Lower leg skin (tissue), 3 donors: ENCODE measurements around the gene DNAJC10.

Source experiments
- CTCF ChIP-seq, 3 donors: fragments of 450-650 bp; IDR thresholded peaks; one replicate each; pipeline ENCODE4 v1.5.1; 2016; ENCODE audit warnings: antibody characterized with exemption in 3 of 3, mild to moderate bottlenecking in 3 of 3, moderate library complexity in 2 of 3
- POLR2A ChIP-seq, 2 donors: fragments of 450-650 bp; IDR thresholded peaks; one replicate each; pipeline ENCODE4 v1.6.1; 2016 to 2017; ENCODE audit warnings: antibody characterized with exemption in 2 of 2, mild to moderate bottlenecking in 1 of 2, moderate library complexity in 1 of 2

GRCh38 chr2:182824767-182825158 is 108.7 kb downstream of the DNAJC10 start:
- no peak for TF ChIP-seq CTCF (IDR thresholded peaks at IDR 0.05)
- TF ChIP-seq POLR2A (IDR thresholded peaks at IDR 0.05): no peak
